GM12865 (cell line): Measurements from ENCODE around the gene PSMA5.
"Not testable (repeated sequence)": the region's sequence is repeated elsewhere in the genome, so short reads cannot be mapped to it uniquely, and the experiment has no call there.

ENCODE experiments used
- DNase-seq: peaks from one replicate; pipeline ENCODE4 v3.0.0; 2010; ENCODE audit warnings: low read depth
- H3K4me3 ChIP-seq: 2 replicates; pipeline ENCODE4 v1.5.1; 2011; ENCODE audit warnings: mild to moderate bottlenecking, low read depth, low read length, control low read depth
- CTCF ChIP-seq: IDR thresholded peaks from 2 replicates; pipeline ENCODE4 v1.5.1; 2011; ENCODE audit warnings: low read length, control low read depth, low read depth, inconsistent platforms; ENCODE audit not compliant: insufficient read depth; ENCODE audit errors: missing control alignments

The PSMA5 gene

GRCh38 chr1:109447524-109447923 lies 21.3 kb upstream of the PSMA5 start:
- DNase-seq, result no peak
- no peak overlapping the region for H3K4me3 ChIP-seq
- TF ChIP-seq CTCF, result no peak

GRCh38 chr1:109445949-109446695 lies 19.9 kb upstream of the PSMA5 start:
- DNase-seq, H3K4me3 ChIP-seq: not testable (repeated sequence)

GRCh38 chr1:109444346-109444745 lies 18.1 kb upstream of the PSMA5 start:
- no peak overlapping the region for H3K4me3 ChIP-seq
- DNase-seq, result no peak
- TF ChIP-seq CTCF, result no peak

- no peak for DNase-seq
- TF ChIP-seq CTCF, result no peak
- no peak overlapping the region for H3K4me3 ChIP-seq
Measured at GRCh38 chr1:109443476-109443875, 17.2 kb upstream of the PSMA5 start.

GRCh38 chr1:109441069-109441468 lies 14.8 kb upstream of the PSMA5 start:
- no peak overlapping the region for H3K4me3 ChIP-seq
- no peak for DNase-seq
- TF ChIP-seq CTCF, result no peak

GRCh38 chr1:109438798-109439297 lies 12.6 kb upstream of the PSMA5 start:
- H3K4me3 ChIP-seq, result no peak overlapping the region
- DNase-seq, result peak; percentile 47
- TF ChIP-seq CTCF, result no peak

- no peak overlapping the region for H3K4me3 ChIP-seq
- DNase-seq, result no peak
- no peak for TF ChIP-seq CTCF
Measured at GRCh38 chr1:109434484-109434883, 8.2 kb upstream of the PSMA5 start.
